GM18867 (cell line): ENCODE results near the gene TTC19.
"Not testable (repeated sequence)": the region's sequence is repeated elsewhere in the genome, so short reads cannot be mapped to it uniquely, and the experiment has no call there.

Experiments used
- ATAC-seq: cut with Tn5 transposase; IDR thresholded peaks from one replicate; pipeline ENCODE4 v1.9.1; 2021; ENCODE audit warnings: mild to moderate bottlenecking, moderate library complexity; ENCODE audit not compliant: unreplicated experiment

Gene TTC19

DNA sequence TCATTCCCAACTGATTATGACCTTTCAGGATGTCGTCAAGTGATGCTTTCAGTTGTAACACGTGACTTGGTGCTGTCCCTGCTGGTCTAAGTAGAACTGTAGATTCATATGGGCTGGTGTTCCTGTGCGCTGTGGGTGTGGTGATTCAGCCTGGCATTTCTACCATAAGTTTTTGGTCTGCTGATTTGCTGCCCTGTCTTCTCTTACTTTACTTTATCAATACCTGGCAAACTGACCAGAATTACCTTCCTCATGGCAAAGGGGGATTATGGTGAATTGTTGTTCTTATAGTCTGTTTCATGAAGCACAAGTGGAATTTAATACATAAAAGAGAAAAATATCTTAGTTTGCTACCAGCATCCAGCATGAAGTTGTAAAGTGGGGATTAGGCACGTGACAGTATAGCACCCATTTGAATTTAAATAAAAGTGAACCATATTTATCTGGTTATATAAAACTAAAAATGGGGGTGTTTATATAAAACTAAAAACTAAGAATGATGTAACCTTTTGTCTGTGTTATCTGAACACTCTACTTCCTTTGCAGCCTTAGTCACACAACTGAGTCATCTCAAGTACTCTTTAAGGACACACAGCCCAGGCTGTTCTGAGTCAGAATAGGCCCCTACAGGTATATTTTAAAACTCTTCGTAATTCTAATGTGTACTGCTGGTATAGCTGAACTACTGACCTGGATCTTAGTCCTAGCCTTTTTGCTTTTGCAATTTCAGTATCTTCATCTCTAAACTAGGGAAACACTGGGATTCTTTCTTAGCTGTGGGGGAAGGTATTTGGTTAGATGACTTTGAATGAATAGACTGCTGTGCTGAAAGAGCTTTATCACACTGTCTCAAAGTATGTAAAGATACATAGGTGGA is 28.3 kb downstream of the TTC19 start:
- ATAC-seq: peak; percentile 76

DNA sequence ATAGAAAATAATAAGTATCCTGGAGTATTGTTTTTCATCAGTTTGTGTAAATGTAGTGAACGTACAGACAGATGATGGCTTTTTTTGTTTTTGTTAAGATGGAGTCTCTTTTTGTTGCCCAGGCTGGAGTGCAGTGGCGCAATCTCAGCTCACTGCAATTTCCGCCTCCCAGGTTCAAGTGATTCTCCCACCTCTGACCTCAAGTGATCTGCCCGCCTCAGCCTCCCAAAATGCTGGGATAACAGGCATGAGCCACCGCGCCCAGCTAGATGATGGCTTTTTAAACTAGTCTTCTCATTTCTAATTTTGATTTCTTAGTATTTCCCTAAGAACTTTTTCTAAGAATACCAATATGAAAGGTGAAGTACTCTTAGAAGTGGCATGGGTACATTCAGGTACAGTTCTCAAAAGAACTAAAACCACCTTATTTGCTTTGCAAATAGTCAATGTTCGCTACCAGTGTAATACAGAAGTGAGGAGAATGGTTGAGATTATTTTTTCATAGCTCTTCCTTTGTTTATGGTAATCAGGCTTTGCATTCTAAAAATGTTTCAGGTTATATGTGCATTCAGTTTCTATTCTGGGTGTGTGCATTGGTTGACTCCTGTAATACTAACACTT is 34.2 kb downstream of the TTC19 start:
- ATAC-seq: no peak

DNA sequence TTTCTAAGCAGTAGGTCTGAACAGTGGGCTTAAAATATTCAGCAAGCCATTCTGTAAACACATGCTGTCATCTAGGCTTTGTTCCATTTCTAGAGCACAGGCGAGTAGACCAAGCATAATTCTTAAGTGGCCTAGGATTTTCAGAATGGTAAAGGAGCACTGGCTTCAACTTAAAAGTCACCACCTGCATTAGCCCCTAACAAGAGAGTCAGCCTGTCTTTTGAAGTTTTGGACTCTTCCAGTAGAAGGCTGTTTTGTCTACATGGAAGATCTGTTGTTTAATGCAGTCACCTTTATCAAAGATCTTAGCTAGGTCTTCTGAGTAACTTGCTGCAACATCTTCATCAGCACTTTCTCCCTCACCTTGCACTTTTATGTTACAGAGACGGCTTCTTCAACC is 36.6 kb downstream of the TTC19 start:
- ATAC-seq: no peak

DNA sequence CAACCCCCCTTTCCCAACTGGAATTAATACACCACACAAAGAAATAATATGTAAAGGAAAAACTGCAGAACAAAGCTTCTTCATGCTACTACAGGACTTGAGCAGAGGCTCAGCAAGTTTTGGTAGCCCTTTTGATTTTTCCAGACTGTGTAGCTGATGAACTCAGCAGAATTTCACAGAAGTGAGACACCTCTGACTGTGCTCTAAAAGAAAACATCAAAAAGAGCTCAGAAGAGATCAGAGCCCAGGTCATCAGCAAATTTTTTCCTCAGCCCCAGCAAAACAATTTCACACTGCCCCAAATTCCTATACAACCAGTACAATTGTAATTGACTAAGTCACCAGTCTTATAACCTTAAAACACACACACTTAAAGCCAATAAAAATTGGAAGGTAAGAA is 38.0 kb downstream of the TTC19 start:
- ATAC-seq: no peak

DNA sequence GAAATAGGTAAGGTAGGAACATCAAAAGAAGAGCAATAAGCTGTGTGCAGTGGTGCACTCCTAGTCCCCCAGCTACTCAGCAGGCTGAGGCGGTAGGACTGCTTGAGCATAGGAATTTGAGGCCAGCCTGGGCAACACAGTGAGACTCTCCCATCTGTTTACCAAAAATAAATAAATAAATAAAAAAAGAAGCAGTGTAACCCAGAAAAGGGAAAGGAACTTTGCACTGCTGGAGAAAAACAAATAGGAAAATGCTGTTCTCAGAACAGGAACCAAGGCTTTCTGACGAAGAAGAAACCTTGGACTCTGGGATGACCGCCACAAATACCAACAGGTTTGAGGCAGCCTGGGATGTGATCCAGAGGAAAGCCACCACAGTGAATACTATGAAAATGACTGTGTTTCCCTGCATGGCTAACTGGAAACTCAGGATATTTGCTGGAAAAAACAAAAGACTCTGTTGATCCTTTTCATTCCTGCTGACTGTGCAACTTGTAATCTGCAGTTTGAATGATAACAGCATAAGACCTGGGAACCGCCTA is 41.2 kb downstream of the TTC19 start:
- ATAC-seq: no peak

DNA sequence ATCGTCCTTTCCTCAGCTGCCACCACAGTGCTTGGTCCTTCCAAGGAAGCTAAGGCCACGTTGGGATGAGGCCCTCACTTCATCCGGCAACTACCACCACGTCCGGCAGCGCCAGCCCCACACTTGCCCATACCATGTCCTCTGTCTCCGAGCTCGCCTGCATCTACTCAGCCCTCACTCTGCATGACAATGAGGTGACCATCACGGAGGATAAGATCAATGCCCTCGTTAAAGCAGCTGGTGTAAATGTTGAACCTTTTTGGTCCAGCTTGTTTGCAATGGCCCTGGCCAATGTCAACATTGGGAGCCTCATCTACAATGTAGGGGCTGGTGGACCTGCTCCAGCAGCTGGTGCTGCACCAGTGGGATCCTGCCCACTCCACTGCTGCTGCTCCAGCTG is 44.9 kb downstream of the TTC19 start:
- ATAC-seq: no peak

DNA sequence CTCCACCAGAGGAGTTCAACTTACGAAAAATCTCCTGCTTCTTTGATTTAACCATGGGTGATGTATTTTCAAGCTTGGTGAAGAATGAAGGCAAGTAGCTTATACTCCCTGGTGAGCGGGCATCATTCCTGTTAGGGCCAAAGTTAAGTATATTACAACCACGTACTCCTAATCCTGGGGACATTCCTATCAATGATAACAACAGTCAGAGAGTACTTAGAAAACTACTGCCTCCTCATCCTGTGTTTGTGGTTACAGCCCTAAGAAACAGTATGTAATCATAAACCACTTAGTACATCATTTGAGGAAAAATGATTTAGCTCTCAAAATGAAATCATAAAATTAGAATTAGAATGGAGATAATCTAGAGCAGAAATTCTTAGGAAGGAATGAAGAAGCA is 47.3 kb downstream of the TTC19 start:
- no peak for ATAC-seq

DNA sequence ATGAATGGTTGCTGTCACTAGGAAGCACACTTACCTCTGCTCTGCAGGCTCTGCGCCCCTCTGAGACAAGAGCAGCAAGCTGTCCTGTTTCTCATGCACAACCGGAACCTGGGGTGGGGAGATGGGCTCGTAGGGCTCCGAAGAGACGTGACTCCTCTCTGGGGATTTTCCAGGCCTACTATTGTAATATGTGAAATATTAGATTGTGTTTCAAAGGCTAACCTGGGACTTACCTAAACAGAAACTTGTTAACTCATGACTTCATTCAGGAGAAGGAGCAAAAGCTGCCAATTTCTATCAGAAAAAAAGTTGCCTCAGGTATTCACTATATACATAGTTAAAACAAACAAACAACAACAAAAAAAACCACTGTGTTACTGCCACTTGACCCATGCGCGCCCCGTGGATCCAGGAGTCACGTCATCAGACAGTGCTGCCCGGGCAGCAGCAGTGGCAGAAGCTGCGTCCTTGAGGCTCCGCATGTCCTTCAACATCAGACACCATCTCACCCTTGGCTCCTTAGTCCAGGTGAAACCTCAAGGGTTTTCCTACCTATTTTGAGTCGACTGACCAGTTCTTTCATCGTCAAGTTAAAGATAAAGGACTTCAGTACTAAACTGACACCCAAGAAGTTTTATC is 49.3 kb downstream of the TTC19 start:
- no peak for ATAC-seq

DNA sequence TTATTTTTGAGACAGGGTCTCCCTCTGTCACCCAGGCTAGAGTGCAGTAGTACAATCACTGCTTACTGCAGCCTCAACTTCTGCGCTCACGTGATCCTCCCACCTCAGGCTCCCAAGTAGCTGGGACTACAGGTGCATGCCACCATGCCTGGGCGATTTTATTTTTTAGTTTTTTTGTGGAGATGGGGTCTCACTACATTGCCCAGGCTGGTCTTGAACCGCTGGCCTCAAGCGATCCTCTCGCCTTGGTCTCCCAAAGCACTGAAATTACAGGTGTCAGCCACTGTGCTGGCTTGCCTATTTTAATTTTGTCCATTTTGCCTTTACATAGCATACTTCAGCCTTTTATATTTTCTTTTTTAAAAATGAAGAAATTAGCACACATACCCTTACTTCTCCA is 51.2 kb downstream of the TTC19 start:
- ATAC-seq: no peak

DNA sequence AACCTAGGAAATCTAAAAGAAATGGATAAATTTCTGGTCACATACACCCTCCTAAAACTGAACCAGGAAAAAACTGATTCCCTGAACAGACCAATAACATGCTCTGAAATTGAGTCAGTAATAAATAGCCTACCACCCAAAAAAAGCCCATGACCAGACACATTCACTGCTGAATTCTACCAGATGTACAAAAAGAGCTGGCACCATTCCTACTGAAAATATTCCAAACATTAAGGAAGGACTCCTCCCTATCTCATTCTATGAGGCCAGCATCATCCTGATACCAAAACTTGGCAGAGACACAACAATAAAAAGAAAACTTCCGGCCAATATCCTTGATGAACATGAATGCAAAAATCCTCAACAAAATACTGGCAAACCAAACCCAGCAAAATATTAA is 52.9 kb downstream of the TTC19 start:
- no peak for ATAC-seq

DNA sequence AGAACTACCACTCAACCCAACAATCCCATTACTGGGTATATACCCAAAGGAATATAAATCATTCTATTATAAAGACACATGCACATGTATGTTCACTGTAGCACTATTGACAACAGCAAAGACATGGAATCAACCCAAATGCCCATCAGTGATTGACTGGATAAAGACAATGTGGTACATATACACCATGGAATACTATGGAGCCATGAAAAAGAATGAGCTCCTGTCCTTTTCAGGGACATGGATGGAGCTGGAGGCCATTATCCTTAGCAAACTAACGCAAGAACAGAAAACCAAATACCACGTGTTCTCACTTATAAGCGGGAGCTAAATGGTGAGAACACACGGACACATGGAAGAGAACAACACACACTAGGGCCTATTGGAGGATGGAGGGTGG is 55.5 kb downstream of the TTC19 start:
- ATAC-seq: not testable (repeated sequence)

DNA sequence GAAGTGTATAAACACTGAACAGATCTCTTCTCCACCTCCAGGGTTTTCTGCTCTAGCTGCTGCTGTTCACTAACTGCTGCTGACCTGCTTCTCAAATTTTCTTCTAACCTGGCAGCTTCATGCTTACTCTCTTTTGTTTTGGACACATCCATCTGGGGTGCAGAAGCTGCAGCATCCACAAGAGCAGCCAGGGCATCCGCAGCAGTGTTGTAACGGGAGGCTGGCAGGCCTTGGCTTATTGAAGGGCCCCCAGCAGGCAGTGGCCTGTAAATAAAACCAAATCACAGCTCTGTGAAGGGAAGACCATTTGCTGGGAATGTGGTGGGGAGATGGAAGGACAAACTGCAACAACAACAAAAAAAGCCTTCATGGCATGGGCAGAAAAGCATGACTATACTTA is 62.0 kb downstream of the TTC19 start:
- no peak for ATAC-seq

DNA sequence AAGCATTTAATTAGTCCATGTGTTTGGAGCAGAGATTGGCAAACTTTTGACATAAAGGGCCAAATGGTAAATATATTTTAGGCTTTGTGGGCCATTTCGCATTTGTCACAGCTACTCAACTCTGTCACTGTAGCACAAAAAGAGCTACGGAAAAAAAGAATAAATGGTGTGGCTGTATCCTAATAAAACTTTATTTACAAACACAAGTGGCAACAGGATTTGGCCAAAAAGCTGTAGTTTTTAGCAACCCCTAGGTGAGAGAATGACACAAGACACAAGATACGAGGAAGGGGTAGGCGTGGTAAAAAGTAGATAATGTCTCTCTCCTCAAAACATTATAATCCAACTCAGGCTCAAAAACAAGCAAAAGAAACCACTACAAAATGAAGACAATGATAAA is 66.5 kb downstream of the TTC19 start:
- ATAC-seq: no peak

DNA sequence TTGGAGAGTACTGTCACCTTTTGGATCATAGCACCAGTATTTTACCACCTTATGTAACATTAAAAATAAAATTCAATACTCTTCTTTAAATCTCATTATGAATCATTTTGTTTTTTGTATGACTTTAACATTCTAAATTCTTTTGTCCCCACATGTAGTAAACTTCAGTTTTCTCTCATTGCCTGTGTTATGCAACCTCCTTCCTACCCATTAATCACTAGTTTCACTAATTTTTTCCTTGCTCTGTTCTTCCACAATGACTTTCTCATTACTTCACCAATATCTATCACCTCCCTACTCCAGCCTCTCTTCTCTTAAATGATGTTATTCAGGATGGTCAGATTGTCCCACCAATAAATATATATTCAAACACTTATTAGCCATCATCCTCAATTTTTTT is 68.7 kb downstream of the TTC19 start:
- ATAC-seq: no peak

DNA sequence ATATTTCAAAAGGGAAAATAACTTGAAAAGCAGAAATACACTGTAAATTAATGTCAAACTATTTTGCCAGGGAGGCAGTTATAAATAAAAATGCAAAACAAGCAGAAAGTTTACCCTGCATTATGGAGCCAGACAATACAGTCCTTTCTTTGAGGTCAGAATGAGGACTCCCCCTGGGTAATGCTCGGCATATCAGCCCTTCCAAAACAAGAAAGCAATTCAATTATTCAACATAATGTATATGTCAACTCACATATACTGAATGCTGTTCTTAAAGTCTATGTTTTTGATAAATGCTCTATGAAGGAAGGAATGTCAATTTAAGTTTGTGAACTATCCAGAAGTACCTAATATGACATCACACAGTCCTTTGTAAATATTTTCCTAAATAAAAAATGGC is 72.4 kb downstream of the TTC19 start:
- no peak for ATAC-seq

DNA sequence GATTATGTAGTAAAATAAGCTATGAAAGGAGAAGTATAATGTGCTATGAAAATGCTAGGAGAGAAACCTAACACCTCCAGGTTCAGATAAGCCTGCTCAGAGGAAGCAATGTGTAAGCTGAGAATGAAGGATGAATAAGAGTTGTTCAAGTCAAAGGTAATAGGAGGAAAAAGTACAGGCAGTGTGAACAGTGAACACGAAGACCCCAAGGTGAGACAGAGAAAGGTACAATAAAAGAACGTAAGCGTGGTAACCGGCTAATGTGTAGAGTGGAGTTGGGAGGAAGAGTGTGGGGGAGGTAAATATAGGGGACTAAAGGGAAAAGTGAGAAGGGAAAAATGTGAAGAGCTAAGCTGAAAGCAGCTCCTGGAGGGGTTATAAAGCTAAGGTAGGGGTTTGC is 74.2 kb downstream of the TTC19 start:
- ATAC-seq: no peak

DNA sequence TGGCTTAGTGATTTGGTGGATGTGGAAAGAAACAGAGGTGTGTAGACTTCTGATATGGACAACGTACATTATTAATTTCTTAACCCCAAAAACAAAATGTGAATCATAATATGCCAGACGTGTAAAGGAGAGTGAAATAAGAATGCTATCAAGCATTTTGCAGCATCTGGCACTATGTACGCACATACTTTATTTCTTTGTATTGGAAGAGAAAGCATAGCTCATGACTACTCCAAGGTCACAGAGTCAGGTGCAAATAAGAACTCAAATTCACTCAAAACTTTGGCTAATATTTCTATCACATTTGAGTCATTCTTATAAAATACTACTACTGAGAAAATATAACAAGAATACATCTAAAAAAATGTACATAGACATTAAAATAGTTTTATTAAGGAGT is 74.8 kb downstream of the TTC19 start:
- ATAC-seq: no peak

DNA sequence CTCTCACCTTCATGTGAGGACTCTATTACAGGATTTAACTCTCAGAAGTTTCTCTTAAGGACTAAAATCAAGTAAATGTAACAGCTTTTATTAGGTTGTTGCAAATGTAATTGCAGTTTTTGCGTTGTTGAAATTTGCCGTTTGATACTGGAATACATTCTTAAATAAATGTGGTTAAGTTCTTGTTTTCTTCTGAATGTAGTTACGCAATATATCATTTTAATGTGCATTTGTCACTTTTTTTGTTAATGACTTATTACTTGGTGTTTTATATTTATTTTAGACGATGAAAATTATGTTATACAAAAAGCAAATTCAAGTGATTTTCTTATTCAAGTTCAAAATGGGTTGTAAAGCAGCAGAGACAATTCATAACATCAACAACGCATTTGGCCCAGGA is 76.3 kb downstream of the TTC19 start:
- ATAC-seq: no peak
